OCI-LY3 (cell line): Measurements from ENCODE around the gene ETAA1.

Source experiments
- EZH2phosphoT487 ChIP-seq: fragments of 200-600 bp; shearing (Covaris generic); IDR thresholded peaks from 2 replicates; pipeline ENCODE4 v1.6.1; 2018; ENCODE audit warnings: antibody characterized with exemption, mixed run types, low read depth
- TF ChIP-seq, protein P1 (sequence below): fragments of 200-600, 300-600 bp; sonication (generic); IDR thresholded peaks from 2 replicates; pipeline ENCODE4 v1.5.1; 2014; ENCODE audit warnings: antibody characterized with exemption, low read length, low read depth

DNA sequence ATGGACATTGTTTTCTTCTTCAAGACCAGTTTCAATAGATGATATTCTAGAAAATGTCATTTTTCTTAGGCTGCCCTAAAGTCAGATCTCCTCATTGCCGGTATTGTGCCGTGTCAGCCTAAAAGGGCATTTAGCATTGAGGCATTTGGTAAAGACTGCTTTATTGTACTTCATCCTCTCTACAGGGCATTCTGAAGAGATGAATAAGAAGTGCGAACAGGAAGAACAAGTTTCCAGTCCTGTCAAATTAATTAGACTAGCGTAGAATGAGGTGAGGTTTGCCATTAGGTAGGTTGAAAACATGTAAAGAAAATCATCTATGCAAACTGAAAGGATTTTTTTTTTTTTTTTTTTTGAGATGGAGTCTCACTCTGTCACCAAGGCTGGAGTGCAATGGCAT is 60.6 kb downstream of the ETAA1 start:
- TF ChIP-seq, protein P1, sequence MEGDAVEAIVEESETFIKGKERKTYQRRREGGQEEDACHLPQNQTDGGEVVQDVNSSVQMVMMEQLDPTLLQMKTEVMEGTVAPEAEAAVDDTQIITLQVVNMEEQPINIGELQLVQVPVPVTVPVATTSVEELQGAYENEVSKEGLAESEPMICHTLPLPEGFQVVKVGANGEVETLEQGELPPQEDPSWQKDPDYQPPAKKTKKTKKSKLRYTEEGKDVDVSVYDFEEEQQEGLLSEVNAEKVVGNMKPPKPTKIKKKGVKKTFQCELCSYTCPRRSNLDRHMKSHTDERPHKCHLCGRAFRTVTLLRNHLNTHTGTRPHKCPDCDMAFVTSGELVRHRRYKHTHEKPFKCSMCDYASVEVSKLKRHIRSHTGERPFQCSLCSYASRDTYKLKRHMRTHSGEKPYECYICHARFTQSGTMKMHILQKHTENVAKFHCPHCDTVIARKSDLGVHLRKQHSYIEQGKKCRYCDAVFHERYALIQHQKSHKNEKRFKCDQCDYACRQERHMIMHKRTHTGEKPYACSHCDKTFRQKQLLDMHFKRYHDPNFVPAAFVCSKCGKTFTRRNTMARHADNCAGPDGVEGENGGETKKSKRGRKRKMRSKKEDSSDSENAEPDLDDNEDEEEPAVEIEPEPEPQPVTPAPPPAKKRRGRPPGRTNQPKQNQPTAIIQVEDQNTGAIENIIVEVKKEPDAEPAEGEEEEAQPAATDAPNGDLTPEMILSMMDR, result no peak
- no peak for TF ChIP-seq EZH2phosphoT487
